DND-41 (cell line): ENCODE data around the gene ESYT2.

Source experiments
- CTCF ChIP-seq: IDR thresholded peaks from 2 replicates; pipeline ENCODE4 v1.5.1; 2012; ENCODE audit warnings: borderline replicate concordance, low read length, moderate library complexity, mild to moderate bottlenecking; ENCODE audit not compliant: poor library complexity, severe bottlenecking; ENCODE audit errors: extremely low read depth
- EZH2 ChIP-seq: IDR thresholded peaks from 3 replicates; pipeline ENCODE4 v1.6.1; 2012; ENCODE audit warnings: borderline replicate concordance, low read depth, mild to moderate bottlenecking, moderate library complexity, low read length, inconsistent platforms; ENCODE audit not compliant: severe bottlenecking

- TF ChIP-seq CTCF (no peak), EZH2 (no peak)
These were observed 47.9 kb downstream of the ESYT2 start for GRCh38 chr7:158781217-158781973.
